RPMI7951 (cell line): ENCODE results near the gene SLC12A9. TPM values are rescaled to one million over a fixed set of nuclear protein-coding genes. Genes with fewer than 3 reads are reported as not detected.
"Not testable (repeated sequence)": the region's sequence is repeated elsewhere in the genome, so short reads cannot be mapped to it uniquely, and the experiment has no call there.

Experiments
- DNase-seq: peaks from one replicate; pipeline ENCODE4 v3.0.0-alpha.2; 2012; ENCODE audit warnings: low read depth
- total RNA-seq: library from RNA; depleted of rRNA; stranded (reverse); fragments of >200 nt; shearing (Covaris generic); gene quantifications from 2 replicates; pipeline ENCODE4 v1.2.3, GENCODE V29; 2014; rRNA removed

SLC12A9 gene
- total RNA-seq: 9.4 and 9.6 TPM in 2 replicates

- peak; percentile 90 for DNase-seq
Measured at GRCh38 chr7:100852048-100852872, at the start of gene SLC12A9. Gene SLC12A9 (plus strand): TSS chr7:100852713. CDS start chr7:100854198, 1,485 bp downstream.

DNA sequence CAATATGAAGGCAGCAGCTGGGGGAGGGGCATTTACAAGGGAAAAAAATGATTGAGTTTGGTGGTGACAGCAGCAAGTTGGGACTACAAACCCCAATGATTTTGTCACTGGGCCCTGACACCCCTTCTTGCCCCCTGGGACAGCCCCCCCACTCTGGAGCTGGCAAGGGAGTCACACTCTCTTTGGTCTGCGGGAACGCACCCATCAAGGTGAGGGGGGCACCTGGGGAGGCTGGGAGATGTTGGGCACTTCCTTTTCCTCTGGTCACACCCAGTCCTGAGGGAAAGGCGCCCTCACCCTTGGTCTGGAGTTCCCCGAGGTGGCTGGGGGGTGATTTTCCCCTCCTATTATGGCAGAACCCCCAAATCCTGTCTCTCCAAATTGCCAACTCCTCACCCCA, 49.6 kb upstream of the SLC12A9 start:
- DNase-seq: no peak

GRCh38 chr7:100803398-100804161, 48.9 kb upstream of the SLC12A9 start:
- DNase-seq: peak; percentile 94

- DNase-seq: no peak
Measured at GRCh38 chr7:100804681-100805431, 47.7 kb upstream of the SLC12A9 start.

- DNase-seq: no peak
Measured at GRCh38 chr7:100806276-100806675, 46.2 kb upstream of the SLC12A9 start.

DNA sequence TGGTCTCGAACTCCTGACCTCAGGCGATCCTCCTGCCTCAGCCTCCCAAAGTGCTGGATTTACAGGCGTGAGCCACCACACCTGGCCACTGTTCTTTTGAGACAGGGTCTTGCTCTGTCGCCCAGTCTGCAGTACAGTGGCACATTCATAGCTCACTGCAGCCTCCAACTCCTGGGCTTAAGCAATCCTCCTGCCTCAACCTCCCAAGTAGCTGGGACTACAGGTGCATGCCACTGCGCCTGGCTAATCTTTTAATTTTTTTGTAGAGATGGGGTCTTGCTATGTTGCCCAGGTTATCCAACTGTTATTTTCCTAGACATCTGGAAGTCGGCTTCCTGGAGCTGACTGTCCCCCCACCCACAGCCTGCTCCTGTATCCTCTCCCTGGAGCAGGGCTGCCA, 45.6 kb upstream of the SLC12A9 start:
- DNase-seq: not testable (repeated sequence)

- DNase-seq: no peak
Measured at GRCh38 chr7:100808354-100808875, 44.1 kb upstream of the SLC12A9 start.

DNA sequence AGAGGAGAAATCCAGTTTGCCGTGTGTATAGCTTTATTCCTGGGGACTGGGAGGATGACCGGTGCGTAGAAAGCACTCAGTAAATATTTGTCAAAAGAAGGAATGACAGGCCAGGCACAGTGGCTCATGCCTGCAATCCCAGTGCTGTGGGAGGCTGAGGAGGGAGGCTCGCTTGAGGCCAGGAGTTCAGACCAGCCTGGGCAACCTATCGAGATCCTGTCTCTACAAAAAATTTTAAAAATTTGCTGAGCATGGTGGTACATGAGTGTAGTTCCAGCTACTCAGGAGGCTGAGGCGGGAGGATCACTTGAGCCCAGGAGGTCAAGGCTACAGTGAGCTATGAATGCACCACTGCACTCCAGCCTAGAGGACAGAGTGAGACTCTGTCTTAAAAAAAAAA, 41.0 kb upstream of the SLC12A9 start:
- DNase-seq: no peak

DNA sequence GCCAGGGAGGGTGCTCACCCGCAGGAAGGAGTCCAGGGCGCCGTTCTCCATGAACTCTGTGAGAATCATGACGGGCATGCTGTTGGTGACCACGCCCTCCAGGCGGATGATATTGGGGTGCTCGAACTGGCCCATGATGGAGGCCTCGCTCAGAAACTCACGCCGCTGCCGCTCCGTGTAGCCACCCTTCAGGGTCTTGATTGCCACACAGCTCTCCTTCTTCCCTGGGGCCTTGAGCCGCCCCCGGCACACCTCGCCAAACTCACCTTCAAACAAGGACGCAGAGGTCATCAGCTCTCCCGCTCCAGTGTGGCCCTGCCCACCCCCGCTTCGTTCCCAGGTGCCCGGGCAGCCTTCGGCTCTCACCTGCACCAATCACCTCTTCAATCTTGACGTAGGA, 39.8 kb upstream of the SLC12A9 start:
- DNase-seq: no peak

DNA sequence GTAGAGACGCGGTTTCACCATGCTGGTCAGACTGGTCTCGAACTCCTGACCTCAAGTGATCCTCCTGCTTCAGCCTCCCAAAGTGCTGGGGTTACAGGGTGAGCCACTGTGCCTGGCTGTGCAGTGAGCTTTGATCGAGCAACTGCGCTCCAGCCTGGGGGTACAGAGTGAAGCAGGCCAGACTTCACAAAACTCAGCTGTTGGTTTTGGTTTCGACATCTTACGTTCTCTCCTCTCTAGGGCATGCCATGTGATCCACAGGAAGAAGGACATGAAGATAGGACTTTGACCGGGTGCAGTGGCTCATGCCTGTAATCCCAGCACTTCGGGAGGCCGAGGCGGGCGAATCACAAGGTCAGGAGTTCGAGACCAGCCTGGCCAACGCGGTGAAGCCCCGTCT, 36.0 kb upstream of the SLC12A9 start:
- not testable (repeated sequence) for DNase-seq

DNA sequence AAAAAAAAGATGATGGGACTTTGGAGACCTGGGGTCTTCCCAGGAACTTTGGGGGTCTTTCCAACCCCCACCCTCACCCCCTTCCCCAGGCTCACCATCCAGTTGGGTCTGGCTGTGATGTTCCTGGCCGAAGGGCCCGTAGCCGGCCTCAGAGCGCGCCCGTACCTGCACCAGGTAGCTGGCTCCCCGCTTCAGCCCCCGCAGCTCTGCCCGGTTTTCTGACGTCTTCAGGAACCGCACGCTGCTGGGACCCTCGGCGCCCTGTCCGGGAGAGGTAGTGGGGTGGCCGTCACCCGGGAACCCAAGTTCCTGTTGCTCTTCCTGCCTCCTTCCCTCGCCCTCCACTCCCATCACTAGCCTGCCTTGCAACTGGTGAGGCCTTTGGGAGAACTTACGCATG, 35.4 kb upstream of the SLC12A9 start:
- DNase-seq: no peak

GRCh38 chr7:100818366-100818765, 34.1 kb upstream of the SLC12A9 start:
- DNase-seq: no peak

- DNase-seq: no peak
Measured at GRCh38 chr7:100818825-100819224, 33.7 kb upstream of the SLC12A9 start.

DNA sequence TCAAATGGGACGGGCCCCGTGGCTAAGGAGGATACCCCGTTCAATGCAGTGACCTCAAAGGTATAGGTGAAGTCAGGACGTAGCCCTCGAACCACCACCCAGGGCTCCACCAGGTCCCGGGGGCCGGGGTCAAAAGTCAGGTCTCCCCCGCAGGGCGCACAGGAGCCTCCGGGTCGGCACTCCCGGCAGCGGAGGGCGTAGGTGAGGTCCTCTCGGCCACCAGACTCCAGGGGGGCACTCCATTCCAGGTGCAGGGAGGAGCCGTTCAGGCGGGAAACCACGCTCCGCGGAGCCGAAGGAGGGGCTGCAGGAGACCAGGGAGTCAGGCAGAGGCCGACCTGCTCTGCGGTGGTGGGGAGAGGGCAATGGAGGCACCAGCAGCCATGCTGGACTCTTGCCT, 32.9 kb upstream of the SLC12A9 start:
- no peak for DNase-seq

- DNase-seq: no peak
Measured at GRCh38 chr7:100822236-100823139, 30.0 kb upstream of the SLC12A9 start.

DNA sequence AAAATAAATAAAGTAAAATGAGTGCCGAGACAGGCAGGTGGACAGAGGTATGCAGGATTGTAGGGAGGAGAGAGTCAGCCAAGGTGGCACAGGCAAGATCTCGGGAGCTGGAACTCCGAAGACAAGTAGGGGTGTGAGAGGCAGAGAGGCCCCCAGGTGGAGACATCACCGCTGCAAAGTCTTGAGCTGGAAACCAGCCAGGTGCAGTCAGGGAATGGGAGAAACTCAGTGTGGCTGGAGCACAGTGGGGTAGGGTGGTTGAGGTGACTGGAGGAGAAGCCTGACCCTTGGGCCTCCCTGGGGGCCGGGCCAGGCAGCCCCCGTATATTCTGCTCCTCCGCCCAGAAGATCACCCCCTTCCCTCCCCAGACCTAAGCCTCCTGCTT, 29.4 kb upstream of the SLC12A9 start:
- DNase-seq: no peak

- DNase-seq: no peak
Measured at GRCh38 chr7:100823534-100823933, 29.0 kb upstream of the SLC12A9 start.

GRCh38 chr7:100824499-100825214, 27.9 kb upstream of the SLC12A9 start:
- no peak for DNase-seq

- no peak for DNase-seq
Measured at GRCh38 chr7:100825215-100825671, 27.3 kb upstream of the SLC12A9 start.
